BLaER1 (cell line): ENCODE results near the gene TRPM1.

Experiments used
- H3K27ac ChIP-seq: shearing (Covaris generic); formaldehyde crosslinking; 2 replicates; pipeline ENCODE4 v1.8.1; 2022
- H3K27me3 ChIP-seq: shearing (Covaris generic); formaldehyde crosslinking; 2 replicates; pipeline ENCODE4 v1.8.1; 2022
- H3K36me3 ChIP-seq: shearing (Covaris generic); formaldehyde crosslinking; 2 replicates; pipeline ENCODE4 v1.8.1; 2022
- H3K4me1 ChIP-seq: shearing (Covaris generic); formaldehyde crosslinking; 2 replicates; pipeline ENCODE4 v1.8.1; 2022
- H3K4me2 ChIP-seq: shearing (Covaris generic); formaldehyde crosslinking; 2 replicates; pipeline ENCODE4 v1.8.1; 2022
- H3K4me3 ChIP-seq: shearing (Covaris generic); formaldehyde crosslinking; 2 replicates; pipeline ENCODE4 v1.8.1; 2022
- H3K9ac ChIP-seq: shearing (Covaris generic); formaldehyde crosslinking; 2 replicates; pipeline ENCODE4 v1.8.1; 2022
- H3K9me3 ChIP-seq: shearing (Covaris generic); formaldehyde crosslinking; 2 replicates; pipeline ENCODE4 v1.8.1; 2022
- H4K20me1 ChIP-seq: shearing (Covaris generic); formaldehyde crosslinking; 2 replicates; pipeline ENCODE4 v1.8.1; 2022
- Cebpa-rat ChIP-seq: shearing (Covaris generic); IDR thresholded peaks from 2 replicates; pipeline ENCODE4 v1.8.1; 2022

The TRPM1 gene

GRCh38 chr15:31058236-31058962 is 43.1 kb downstream of the TRPM1 start:
- no peak for TF ChIP-seq Cebpa-rat
- H3K9ac ChIP-seq, result no peak overlapping the region

GRCh38 chr15:31051496-31052080 is 49.9 kb downstream of the TRPM1 start:
- H4K20me1 ChIP-seq, result no peaks in the 10 kb centered on the region
- H3K27ac ChIP-seq, result no peak overlapping the region
- H3K36me3 ChIP-seq, result no peaks in the 10 kb centered on the region
- H3K9ac ChIP-seq, result no peak overlapping the region
- H3K27me3 ChIP-seq, result no peaks in the 10 kb centered on the region
- peaks cover 22% of the 10 kb centered on the region for H3K4me1 ChIP-seq
- H3K4me3 ChIP-seq, result no peak overlapping the region
- H3K9me3 ChIP-seq, result no peaks in the 10 kb centered on the region
- no peak overlapping the region for H3K4me2 ChIP-seq
- no peak for TF ChIP-seq Cebpa-rat

More at GRCh38 chr15:31058236-31058962, 43.1 kb downstream of the TRPM1 start:
- no peaks in the 10 kb centered on the region for H3K27me3 ChIP-seq
- H3K4me2 ChIP-seq, result no peak overlapping the region
- 0 out of 2 replicates have a peak, but pooled peaks cover 5% of the 10 kb centered on the region for H3K9me3 ChIP-seq
- no peaks in the 10 kb centered on the region for H3K36me3 ChIP-seq
- H3K4me1 ChIP-seq, result no peaks in the 10 kb centered on the region
- H3K27ac ChIP-seq, result no peak overlapping the region
- no peaks in the 10 kb centered on the region for H4K20me1 ChIP-seq
- no peak overlapping the region for H3K4me3 ChIP-seq

GRCh38 chr15:31050953-31051352 is 50.6 kb downstream of the TRPM1 start:
- Histone ChIP-seq H3K4me3 (no peak overlapping the region), H3K9me3 (no peaks in the 10 kb centered on the region), H3K27me3 (no peaks in the 10 kb centered on the region), H3K4me1 (peaks cover 22% of the 10 kb centered on the region), H3K36me3 (no peaks in the 10 kb centered on the region), H3K4me2 (no peak overlapping the region), H4K20me1 (no peaks in the 10 kb centered on the region), H3K9ac (no peak overlapping the region), H3K27ac (no peak overlapping the region)
- TF ChIP-seq Cebpa-rat, result no peak

GRCh38 chr15:31049682-31050615 is 51.6 kb downstream of the TRPM1 start:
- Histone ChIP-seq H3K9me3 (no peaks in the 10 kb centered on the region), H3K9ac (no peak overlapping the region), H3K4me1 (peaks cover 22% of the 10 kb centered on the region), H3K36me3 (no peaks in the 10 kb centered on the region), H3K4me2 (peak overlapping the region; percentile 63), H3K27ac (peak overlapping the region; percentile 28; the same call in 1 of the 2 replicates), H4K20me1 (no peaks in the 10 kb centered on the region), H3K27me3 (no peaks in the 10 kb centered on the region), H3K4me3 (no peak overlapping the region)
- TF ChIP-seq Cebpa-rat, result no peak

- Histone ChIP-seq H4K20me1 (no peaks in the 10 kb centered on the region), H3K4me2 (peak overlapping the region; percentile 63), H3K9me3 (no peaks in the 10 kb centered on the region), H3K4me1 (peaks cover 22% of the 10 kb centered on the region), H3K27me3 (no peaks in the 10 kb centered on the region), H3K9ac (no peak overlapping the region), H3K36me3 (no peaks in the 10 kb centered on the region), H3K4me3 (no peak overlapping the region), H3K27ac (no peak overlapping the region)
- no peak for TF ChIP-seq Cebpa-rat
Measured at GRCh38 chr15:31049111-31049510, 52.4 kb downstream of the TRPM1 start.

- H3K9ac ChIP-seq, result no peak overlapping the region
- H4K20me1 ChIP-seq, result no peaks in the 10 kb centered on the region
- no peaks in the 10 kb centered on the region for H3K36me3 ChIP-seq
- H3K27me3 ChIP-seq, result no peaks in the 10 kb centered on the region
- TF ChIP-seq Cebpa-rat, result no peak
- no peak overlapping the region for H3K27ac ChIP-seq
- H3K4me3 ChIP-seq, result no peak overlapping the region
- no peak overlapping the region for H3K4me2 ChIP-seq
- no peaks in the 10 kb centered on the region for H3K9me3 ChIP-seq
- H3K4me1 ChIP-seq, result peaks cover 28% of the 10 kb centered on the region
Measured at GRCh38 chr15:31047437-31047836, 54.1 kb downstream of the TRPM1 start.

- no peaks in the 10 kb centered on the region for H3K27me3 ChIP-seq
- H3K4me1 ChIP-seq, result peaks cover 34% of the 10 kb centered on the region
Measured at GRCh38 chr15:31046759-31047359, 54.7 kb downstream of the TRPM1 start.

GRCh38 chr15:31045606-31046005 is 55.9 kb downstream of the TRPM1 start:
- Histone ChIP-seq H3K4me3 (no peak overlapping the region), H3K9ac (no peak overlapping the region), H3K27me3 (no peaks in the 10 kb centered on the region), H4K20me1 (no peaks in the 10 kb centered on the region), H3K4me1 (peaks cover 36% of the 10 kb centered on the region), H3K9me3 (no peaks in the 10 kb centered on the region), H3K36me3 (no peaks in the 10 kb centered on the region), H3K27ac (no peak overlapping the region), H3K4me2 (no peak overlapping the region)
- TF ChIP-seq Cebpa-rat, result no peak

More at GRCh38 chr15:31046759-31047359, 54.7 kb downstream of the TRPM1 start:
- no peaks in the 10 kb centered on the region for H3K36me3 ChIP-seq
- no peaks in the 10 kb centered on the region for H4K20me1 ChIP-seq
- no peaks in the 10 kb centered on the region for H3K9me3 ChIP-seq
- H3K4me3 ChIP-seq, result no peak overlapping the region
- no peak overlapping the region for H3K4me2 ChIP-seq
- H3K9ac ChIP-seq, result no peak overlapping the region
- H3K27ac ChIP-seq, result no peak overlapping the region
- TF ChIP-seq Cebpa-rat, result no peak

GRCh38 chr15:31042751-31043150 is 58.8 kb downstream of the TRPM1 start:
- H3K27me3 ChIP-seq, result no peaks in the 10 kb centered on the region
- H4K20me1 ChIP-seq, result no peaks in the 10 kb centered on the region
- no peak overlapping the region for H3K4me3 ChIP-seq
- no peak for TF ChIP-seq Cebpa-rat
- no peaks in the 10 kb centered on the region for H3K36me3 ChIP-seq
- peak overlapping the region; percentile 20; the same call in 1 of the 2 replicates for H3K27ac ChIP-seq
- no peaks in the 10 kb centered on the region for H3K9me3 ChIP-seq
- no peak overlapping the region for H3K9ac ChIP-seq
- peaks cover 14% of the 10 kb centered on the region for H3K4me1 ChIP-seq
- peak overlapping the region; percentile 39; the same call in 1 of the 2 replicates for H3K4me2 ChIP-seq
